ENCODE results near the gene AJAP1.

Gene AJAP1

GRCh38 chr1:4661595-4661917, 7.1 kb downstream of the AJAP1 start:
- no peak for ATAC-seq
- TF ChIP-seq ZNF70 (CRISPR knock-in tag; IDR thresholded peaks at IDR 0.05) = no peak
- no peak for TF ChIP-seq GLIS3 (CRISPR knock-in tag; IDR thresholded peaks at IDR 0.05)
- no peak for TF ChIP-seq TCF4 (CRISPR knock-in tag; IDR thresholded peaks at IDR 0.05; ENCODE audit: borderline replicate concordance)
- no peak for TF ChIP-seq ZNF565 (CRISPR knock-in tag; conservative IDR thresholded peaks at IDR 0.05; ENCODE audit: low read depth)
- TF ChIP-seq, protein P1, sequence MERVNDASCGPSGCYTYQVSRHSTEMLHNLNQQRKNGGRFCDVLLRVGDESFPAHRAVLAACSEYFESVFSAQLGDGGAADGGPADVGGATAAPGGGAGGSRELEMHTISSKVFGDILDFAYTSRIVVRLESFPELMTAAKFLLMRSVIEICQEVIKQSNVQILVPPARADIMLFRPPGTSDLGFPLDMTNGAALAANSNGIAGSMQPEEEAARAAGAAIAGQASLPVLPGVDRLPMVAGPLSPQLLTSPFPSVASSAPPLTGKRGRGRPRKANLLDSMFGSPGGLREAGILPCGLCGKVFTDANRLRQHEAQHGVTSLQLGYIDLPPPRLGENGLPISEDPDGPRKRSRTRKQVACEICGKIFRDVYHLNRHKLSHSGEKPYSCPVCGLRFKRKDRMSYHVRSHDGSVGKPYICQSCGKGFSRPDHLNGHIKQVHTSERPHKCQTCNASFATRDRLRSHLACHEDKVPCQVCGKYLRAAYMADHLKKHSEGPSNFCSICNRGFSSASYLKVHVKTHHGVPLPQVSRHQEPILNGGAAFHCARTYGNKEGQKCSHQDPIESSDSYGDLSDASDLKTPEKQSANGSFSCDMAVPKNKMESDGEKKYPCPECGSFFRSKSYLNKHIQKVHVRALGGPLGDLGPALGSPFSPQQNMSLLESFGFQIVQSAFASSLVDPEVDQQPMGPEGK (CRISPR knock-in tag; IDR thresholded peaks at IDR 0.05; ENCODE audit: borderline replicate concordance) = no peak
- no peak for TF ChIP-seq ZC3H10 (CRISPR knock-in tag; IDR thresholded peaks at IDR 0.05)
- TF ChIP-seq OSR1 (CRISPR knock-in tag; IDR thresholded peaks at IDR 0.05) = no peak
- no peak for TF ChIP-seq BACH2 (CRISPR knock-in tag; IDR thresholded peaks at IDR 0.05; ENCODE audit: borderline replicate concordance)
- no peak for TF ChIP-seq ISL1 (CRISPR knock-in tag; IDR thresholded peaks at IDR 0.05)
- no peak for TF ChIP-seq SNAI2 (CRISPR knock-in tag; IDR thresholded peaks at IDR 0.05)
- TF ChIP-seq POU6F1 (CRISPR knock-in tag; IDR thresholded peaks at IDR 0.05; ENCODE audit: borderline replicate concordance, low read depth) = no peak
- no peak for TF ChIP-seq ZFP30 (CRISPR knock-in tag; IDR thresholded peaks at IDR 0.05)
- no peak for TF ChIP-seq ZFP3 (CRISPR knock-in tag; IDR thresholded peaks at IDR 0.05)

GRCh38 chr1:4662168-4662567, 7.8 kb downstream of the AJAP1 start:
- ATAC-seq = no peak
- TF ChIP-seq POU6F1 (CRISPR knock-in tag; IDR thresholded peaks at IDR 0.05; ENCODE audit: borderline replicate concordance, low read depth) (no peak), ZFP3 (CRISPR knock-in tag; IDR thresholded peaks at IDR 0.05) (no peak), ZNF8 (CRISPR knock-in tag; IDR thresholded peaks at IDR 0.05) (no peak), TOX (CRISPR knock-in tag; IDR thresholded peaks at IDR 0.05; ENCODE audit: borderline replicate concordance) (no peak), CREB5 (CRISPR knock-in tag; IDR thresholded peaks at IDR 0.05; ENCODE audit: low read depth) (no peak), OSR1 (CRISPR knock-in tag; IDR thresholded peaks at IDR 0.05) (no peak), CSDC2 (CRISPR knock-in tag; IDR thresholded peaks at IDR 0.05) (no peak), ZNF565 (CRISPR knock-in tag; conservative IDR thresholded peaks at IDR 0.05; ENCODE audit: low read depth) (no peak), ISL1 (CRISPR knock-in tag; IDR thresholded peaks at IDR 0.05) (no peak), RARB (CRISPR knock-in tag; IDR thresholded peaks at IDR 0.05) (no peak), GLIS3 (CRISPR knock-in tag; IDR thresholded peaks at IDR 0.05) (no peak), ZFP30 (CRISPR knock-in tag; IDR thresholded peaks at IDR 0.05) (no peak), ZNF70 (CRISPR knock-in tag; IDR thresholded peaks at IDR 0.05) (no peak), ZC3H10 (CRISPR knock-in tag; IDR thresholded peaks at IDR 0.05) (no peak), ESRRG (CRISPR knock-in tag; IDR thresholded peaks at IDR 0.05) (no peak), ARNTL (CRISPR knock-in tag; IDR thresholded peaks at IDR 0.05; ENCODE audit: borderline replicate concordance, low read depth) (no peak)
- TF ChIP-seq, protein P2, sequence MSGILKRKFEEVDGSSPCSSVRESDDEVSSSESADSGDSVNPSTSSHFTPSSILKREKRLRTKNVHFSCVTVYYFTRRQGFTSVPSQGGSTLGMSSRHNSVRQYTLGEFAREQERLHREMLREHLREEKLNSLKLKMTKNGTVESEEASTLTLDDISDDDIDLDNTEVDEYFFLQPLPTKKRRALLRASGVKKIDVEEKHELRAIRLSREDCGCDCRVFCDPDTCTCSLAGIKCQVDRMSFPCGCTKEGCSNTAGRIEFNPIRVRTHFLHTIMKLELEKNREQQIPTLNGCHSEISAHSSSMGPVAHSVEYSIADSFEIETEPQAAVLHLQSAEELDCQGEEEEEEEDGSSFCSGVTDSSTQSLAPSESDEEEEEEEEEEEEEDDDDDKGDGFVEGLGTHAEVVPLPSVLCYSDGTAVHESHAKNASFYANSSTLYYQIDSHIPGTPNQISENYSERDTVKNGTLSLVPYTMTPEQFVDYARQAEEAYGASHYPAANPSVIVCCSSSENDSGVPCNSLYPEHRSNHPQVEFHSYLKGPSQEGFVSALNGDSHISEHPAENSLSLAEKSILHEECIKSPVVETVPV (CRISPR knock-in tag; IDR thresholded peaks at IDR 0.05) = no peak
- TF ChIP-seq, protein P3, sequence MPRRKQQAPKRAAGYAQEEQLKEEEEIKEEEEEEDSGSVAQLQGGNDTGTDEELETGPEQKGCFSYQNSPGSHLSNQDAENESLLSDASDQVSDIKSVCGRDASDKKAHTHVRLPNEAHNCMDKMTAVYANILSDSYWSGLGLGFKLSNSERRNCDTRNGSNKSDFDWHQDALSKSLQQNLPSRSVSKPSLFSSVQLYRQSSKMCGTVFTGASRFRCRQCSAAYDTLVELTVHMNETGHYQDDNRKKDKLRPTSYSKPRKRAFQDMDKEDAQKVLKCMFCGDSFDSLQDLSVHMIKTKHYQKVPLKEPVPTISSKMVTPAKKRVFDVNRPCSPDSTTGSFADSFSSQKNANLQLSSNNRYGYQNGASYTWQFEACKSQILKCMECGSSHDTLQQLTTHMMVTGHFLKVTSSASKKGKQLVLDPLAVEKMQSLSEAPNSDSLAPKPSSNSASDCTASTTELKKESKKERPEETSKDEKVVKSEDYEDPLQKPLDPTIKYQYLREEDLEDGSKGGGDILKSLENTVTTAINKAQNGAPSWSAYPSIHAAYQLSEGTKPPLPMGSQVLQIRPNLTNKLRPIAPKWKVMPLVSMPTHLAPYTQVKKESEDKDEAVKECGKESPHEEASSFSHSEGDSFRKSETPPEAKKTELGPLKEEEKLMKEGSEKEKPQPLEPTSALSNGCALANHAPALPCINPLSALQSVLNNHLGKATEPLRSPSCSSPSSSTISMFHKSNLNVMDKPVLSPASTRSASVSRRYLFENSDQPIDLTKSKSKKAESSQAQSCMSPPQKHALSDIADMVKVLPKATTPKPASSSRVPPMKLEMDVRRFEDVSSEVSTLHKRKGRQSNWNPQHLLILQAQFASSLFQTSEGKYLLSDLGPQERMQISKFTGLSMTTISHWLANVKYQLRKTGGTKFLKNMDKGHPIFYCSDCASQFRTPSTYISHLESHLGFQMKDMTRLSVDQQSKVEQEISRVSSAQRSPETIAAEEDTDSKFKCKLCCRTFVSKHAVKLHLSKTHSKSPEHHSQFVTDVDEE (CRISPR knock-in tag; IDR thresholded peaks at IDR 0.05) = no peak
